ENCODE data around the gene GPR183.

GPR183 gene

GRCh38 chr13:99339230-99339721, 32.1 kb upstream of the GPR183 start:
- no peak for DNase-seq (ENCODE audit: low read depth)

- DNase-seq (ENCODE audit: low read depth): no peak
Measured at GRCh38 chr13:99335603-99336002, 28.4 kb upstream of the GPR183 start.

DNA sequence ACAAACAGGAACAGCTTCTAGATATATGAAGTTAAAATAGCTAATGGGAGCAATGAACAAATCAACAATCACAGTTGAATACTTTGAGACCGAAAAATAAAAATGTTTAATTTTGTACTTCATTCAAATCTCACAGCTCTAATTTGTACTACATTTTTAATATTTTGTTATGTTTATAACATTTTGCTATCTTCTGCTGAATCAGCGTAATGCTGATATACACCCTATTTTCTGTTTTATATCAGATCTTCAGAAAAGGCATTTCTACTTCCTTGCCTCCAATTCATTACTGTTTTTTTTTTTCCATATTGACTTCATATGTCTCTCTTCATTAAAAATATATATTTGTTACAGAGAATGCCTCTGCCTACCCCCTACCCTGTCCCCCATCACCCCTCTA, 27.9 kb upstream of the GPR183 start:
- no peak for DNase-seq (ENCODE audit: low read depth)

- no peak for DNase-seq (ENCODE audit: low read depth)
Measured at GRCh38 chr13:99334221-99334620, 27.0 kb upstream of the GPR183 start.

DNA sequence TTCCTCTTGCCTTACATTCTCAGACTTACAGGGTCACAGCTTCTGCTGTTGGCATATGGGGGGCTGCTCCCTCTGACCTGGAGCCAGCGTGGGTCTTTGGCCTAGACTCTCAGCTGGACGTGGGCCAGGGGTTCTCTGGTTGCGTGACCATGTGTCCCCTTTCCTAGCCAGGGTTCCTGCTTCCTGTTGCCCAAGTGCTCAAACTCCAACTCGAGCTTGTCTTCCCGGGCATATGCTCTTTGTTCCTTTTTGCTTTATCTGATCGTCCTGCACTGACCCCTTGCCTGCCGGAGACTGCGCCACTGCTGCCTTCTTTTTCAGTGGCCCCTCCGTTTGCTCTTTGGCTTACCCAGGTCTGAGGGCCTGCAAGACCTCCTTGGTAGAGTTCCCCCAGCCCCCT, 25.3 kb upstream of the GPR183 start:
- DNase-seq (ENCODE audit: low read depth): no peak

DNA sequence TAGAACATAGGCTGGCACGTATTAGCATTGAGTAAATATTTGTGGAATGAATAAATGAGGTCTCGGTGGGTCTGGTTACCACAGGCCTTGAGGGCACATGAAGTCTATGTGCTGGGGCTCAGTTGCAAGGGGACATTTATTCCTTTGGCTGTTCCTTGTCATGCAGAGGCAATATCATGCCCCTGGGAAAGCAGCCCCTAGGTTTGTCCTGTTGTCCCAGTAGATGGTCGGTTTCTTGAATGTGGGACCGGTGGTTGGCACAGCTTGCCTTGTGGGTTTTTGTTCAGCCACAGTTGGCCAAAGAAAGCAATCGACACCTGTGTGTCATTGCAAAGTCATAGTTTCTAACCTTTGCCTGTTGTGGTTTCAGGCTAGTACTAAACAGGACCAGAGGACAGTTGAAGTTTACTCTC, 24.7 kb upstream of the GPR183 start:
- no peak for DNase-seq (ENCODE audit: low read depth)

DNA sequence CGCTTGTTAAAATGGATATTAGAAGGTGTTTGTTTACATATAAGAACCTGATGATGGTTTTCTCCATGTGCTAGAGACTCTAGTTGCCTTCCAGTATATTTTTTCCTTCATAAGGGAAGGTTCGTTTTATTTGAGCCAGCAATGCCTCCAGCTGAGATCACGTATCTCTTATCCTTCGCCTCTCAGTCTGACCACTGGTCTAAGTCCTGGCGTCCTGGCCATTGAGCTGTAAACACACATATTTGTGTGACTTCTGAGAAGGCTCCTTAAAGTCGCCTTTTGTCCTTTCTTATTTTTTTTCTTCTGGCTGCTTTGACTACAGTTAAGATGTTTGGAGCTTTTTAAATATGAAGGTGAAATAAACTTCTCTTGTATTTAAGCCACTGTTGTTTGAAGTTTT, 23.7 kb upstream of the GPR183 start:
- no peak for DNase-seq (ENCODE audit: low read depth)

- no peak for DNase-seq (ENCODE audit: low read depth)
Measured at GRCh38 chr13:99329477-99329876, 22.3 kb upstream of the GPR183 start.

DNA sequence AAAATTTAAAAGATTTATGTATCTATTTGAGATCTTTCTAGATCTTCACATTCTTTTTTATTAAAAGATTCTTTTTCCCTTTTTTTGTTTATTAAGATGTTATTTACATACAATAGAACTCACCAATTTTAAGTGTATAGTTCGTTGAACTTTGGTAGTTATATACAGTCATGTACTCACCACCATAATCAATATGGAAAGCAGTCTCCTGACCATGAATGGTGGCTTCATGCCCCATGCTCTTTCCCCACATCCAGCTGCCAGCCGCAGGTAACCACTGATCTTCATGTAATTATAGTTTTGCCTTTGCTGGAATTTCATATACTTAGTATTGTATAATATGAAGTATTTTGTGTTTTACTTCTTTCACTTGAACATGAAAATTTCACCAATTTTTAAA, 20.6 kb upstream of the GPR183 start:
- DNase-seq (ENCODE audit: low read depth): no peak

DNA sequence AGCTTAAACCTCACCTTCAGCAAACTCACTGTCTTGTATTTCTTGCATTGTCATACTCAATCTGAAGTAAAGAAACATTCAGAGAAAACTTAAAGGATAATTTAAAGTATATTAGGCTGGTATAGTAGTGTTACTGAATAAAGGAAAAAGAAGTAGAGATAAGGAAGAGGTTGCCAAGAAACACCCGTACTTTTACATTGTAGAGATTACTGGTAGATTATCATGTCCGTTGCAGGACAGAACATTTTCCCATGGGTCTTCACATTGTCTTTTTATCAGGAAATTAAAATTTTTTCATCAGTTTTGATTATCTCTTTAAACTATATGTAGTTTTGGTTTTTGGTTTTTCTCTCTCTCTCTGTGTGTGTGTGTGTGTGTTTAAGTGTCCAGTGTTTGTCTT, 19.9 kb upstream of the GPR183 start:
- no peak for DNase-seq (ENCODE audit: low read depth)

GRCh38 chr13:99326012-99326411, 18.8 kb upstream of the GPR183 start:
- no peak for DNase-seq (ENCODE audit: low read depth)

GRCh38 chr13:99323488-99323887, 16.3 kb upstream of the GPR183 start:
- no peak for DNase-seq (ENCODE audit: low read depth)

DNA sequence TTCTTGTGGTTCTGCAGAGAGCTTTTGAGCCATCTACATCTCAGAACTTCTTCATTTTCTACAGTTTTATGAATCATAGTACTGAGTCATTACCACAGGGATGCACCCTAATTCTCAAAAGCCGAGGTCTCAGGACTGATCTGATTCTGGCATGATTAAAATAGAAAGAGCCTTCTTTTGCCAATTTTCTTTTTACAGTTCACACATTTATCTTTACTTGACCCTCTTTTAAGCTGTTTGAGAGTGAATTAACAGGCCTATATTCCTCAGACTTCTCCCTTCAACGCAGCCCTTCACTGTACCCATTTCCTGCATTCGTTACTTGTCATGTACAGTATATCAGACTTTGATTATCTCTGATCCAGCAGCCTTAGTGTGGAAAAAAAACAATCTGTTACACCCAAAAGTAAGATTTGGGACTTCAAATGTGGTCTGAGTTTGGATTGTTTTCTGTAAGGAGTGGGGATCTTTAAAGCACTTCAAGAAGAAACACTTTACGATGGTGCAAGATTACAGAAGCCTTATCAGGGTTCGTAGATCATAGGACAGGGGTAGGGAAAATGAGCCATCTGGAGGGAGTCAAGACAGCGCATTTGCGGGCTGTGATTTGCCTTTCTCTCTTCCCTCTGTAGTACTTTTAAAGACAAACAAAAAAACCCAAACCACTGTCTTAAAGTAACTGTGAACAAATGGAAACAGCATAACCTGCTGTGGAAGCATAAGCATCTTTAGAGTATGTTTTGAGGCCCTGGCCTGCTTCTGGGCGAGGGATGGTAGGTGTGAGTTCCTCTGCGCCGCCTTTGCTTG, 15.3 kb upstream of the GPR183 start:
- no peak for DNase-seq (ENCODE audit: low read depth)

DNA sequence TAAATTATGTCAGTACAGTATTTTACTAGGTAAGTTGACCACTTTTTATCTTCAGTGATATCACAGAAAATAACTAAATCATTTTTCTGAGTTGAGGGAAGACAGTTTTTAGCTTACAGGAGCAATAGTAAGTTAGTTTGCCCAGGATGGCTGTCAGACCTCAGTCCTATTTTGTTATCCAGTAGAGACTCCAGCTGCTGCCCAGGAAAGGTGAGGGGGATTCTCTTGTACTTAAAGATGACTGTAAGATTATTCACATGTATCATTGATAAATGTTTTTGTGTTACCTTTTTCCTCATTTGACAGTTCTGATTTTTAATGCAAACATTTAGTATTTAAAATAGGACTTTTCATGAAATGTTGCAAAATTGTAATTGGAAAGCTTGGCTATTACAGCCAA, 14.5 kb upstream of the GPR183 start:
- DNase-seq (ENCODE audit: low read depth): no peak

DNA sequence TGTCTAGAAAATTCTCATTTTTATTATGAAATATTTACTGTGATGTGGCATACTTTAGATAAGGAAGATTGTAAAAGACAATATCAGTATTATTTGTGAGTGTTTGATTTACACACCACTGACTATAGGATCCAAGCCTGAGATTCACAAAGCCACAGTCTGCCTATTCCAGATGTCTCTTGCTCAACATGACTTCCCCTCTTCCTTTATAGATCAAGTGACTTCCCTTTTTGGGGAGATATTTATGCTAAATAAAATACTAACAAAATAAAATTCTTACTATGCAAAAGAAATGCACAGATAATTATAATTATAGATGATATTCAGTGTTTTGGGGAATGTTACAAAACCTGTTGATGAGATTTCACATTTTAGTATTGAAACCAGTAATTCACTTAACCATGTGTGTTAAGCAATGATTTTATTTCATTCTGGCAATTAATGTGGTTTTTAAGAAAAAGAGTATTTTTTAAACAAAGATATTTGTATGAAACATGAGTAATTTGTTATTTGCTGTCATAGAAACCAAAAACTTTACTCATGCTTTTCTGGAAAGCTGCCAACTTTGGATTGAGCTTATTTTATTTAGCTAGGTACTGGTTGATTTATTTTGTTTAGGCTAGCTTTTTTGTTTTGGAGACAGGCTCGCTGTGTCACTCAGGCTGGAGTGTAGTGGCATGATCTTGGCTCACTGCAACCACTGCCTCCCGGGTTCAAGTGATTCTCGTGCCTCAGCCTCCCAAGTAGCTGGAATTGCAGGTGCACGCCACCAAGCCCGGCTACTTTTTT, 13.7 kb upstream of the GPR183 start:
- no peak for DNase-seq (ENCODE audit: low read depth)

DNA sequence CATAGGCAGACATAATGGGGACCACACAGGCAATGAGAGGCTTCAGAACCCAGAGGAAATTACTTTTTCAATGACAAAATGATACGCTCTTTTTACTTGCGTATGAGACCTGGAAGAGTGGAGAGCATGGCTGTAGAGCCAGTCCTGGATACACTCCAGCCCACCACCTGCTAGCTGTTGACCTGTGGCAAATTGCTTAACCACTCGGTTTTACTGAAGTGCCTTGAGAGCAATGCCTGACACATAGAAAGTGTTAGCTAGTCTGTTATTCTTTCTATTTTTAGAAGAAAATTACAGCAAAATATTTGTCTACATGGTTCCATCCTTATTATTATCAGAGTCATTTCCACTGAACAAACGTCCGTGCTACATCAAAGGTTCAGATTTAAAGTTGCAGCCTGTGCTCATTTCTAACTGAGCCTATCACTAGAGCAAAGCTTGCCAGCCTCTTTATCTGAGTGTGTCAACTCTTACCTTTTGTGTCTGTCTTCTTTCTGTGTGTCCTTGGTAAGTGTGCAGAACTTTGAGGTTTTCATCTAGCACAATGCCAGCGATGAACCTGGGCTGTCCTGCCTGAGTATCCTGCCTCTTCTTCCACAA, 9.6 kb upstream of the GPR183 start:
- DNase-seq (ENCODE audit: low read depth): no peak

DNA sequence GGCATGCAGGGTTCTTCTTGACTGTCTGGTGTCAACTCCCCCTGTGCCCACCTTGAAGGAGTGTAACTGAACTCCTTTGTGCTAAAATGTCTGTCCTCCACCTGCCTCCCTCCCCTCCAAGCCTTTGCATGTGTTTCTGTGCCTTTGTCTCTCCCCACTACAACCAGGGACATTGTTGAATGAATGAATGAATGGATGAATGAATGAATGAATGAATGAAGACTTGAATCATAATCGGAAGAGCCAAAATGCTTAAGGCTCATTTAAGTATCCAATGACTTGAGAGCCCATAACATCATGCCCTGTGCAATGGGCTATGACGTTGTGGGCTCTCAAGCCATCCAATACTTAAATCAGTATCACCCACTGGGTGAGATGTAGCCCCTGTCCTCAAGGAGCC, 9.0 kb upstream of the GPR183 start:
- no peak for DNase-seq (ENCODE audit: low read depth)

DNA sequence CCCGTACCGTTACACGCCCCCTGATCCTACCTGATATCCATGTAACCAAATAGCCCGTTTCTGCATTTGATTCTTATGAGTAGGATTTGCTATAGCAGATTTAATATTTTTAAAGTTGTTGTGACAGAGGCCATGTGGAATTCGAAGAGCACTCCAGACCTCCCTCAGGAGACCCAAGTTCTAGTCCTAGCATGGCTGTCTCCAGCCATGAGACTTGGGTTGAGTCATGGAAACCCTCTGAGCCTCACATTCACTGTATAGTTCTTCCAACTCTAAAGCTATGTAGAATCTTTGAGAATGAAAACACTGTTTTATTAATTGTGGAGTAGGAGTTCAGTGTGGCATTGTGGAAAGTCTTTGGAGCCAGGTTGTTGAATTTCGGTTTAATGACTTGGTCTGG, 8.0 kb upstream of the GPR183 start:
- DNase-seq (ENCODE audit: low read depth): no peak

DNA sequence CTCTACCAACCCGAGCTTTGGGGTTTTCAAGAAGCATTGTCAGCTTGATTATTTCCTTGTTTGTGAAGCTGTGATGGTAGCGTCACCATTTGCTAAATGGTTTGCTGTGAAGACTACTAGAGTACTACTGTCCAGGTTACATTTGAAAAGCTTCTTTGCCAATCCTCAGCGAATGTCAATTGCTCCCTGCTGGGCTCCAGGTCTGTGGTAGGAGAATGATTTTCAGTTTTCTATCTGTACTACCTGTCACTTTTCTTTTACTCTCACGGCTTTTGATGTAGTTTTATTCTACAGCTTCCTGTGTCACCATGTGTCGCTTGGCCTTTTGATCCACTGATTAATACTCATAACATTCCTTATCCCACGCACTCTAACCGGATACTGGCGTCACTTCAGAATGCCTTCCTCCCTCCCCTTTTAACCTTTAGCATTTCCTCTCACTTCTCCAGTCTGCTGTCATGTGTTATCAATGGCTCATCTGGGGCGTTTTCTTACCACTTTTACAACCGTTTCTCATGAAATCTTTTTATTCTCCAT, 7.5 kb upstream of the GPR183 start:
- DNase-seq (ENCODE audit: low read depth): peak; percentile 40

DNA sequence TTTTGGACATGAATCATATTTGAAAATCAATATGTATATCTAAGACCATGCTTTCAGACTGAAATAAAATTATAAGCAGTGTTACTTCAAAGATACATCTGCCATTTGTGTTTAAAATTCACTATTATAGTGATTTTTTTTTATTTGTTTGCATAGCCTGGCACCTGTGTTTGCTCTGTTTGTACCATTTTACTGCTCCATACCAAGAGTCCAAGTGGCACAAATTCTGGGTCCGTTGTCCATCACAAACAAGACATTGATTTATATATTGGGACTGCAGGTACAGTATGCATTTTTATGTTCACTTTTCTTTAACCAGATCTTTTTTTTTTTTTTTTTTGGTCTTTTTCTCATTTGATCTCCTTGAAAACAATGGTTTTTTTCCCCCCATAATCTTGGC, 6.7 kb upstream of the GPR183 start:
- DNase-seq (ENCODE audit: low read depth): no peak

GRCh38 chr13:99313501-99313900, 6.3 kb upstream of the GPR183 start:
- no peak for DNase-seq (ENCODE audit: low read depth)

DNA sequence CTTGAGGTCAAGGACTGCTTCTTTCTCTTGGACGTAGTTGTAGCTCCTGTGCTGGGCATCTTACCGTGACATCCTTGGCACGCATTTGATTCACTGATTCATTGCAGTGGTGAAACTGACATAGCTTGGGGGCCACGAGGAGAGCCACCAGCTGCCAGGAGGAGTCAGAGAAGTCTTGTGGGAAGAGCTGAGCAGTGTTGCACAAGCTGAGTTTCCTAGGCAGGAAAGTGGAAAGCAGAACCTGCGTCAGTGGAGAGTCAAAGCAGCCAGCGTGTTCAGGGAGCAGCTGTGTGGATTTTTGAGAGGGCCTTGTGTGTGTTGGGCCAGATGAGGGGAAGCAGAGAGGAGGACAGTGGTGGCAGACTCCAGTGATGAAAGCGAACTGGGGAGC, 5.3 kb upstream of the GPR183 start:
- DNase-seq (ENCODE audit: low read depth): no peak

Measured in stimulated activated CD8-positive, alpha-beta memory T cell treated with anti-CD3 and anti-CD28 coated beads, Interleukin-4, amount 100 ng/mL, for 24 hours (primary cell).